DMS53 treated with DMSO at 0.1 percent for 48 hours (cell line): ENCODE measurements around the gene PDIA5.

ENCODE experiments used
- DNase-seq: peaks from one replicate; lab custom pipeline; 2025; ENCODE audit not compliant: unreplicated experiment; lab: John Stamatoyannopoulos, UW

The PDIA5 gene

DNA sequence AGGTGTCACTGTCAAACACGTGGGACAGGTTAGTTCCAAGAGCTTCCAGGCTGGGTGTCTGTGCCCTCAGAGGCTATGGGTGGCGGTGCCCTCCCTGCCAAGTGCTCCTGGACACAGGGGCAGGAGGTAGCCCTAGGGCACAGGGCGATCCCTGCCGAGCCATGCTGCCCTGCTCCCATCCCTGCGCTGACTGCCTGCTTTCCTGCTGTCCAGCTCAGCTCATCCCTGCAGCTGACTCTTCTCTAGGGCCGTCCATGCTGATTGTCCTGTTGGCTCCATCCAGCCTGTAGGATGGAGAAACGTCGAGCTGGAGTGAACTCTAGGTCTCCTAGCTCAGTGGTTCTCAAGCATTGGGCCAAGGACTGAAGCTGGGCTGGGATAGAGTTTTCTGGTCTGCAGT is 3.7 kb downstream of the PDIA5 start:
- DNase-seq, result no peak

DNA sequence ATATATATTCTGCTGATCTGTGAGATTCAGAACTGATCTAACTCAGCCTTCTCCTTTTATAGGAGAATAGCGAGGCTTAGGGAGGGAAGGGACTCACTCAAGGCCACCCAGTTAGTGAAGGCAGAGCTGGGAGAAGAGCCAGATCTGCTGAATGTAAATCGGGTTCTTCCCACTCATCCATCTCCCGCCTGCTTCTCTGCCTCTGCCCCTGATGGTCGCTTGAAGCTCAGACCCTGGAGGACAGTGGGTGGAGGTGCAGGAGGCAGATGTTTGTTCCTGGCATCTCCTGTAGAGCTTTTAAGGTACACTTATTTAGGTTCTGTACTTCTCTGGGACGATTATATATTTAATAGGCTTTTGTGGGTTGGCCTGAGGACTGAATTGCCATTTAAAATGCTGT is 4.3 kb downstream of the PDIA5 start:
- no peak for DNase-seq

DNA sequence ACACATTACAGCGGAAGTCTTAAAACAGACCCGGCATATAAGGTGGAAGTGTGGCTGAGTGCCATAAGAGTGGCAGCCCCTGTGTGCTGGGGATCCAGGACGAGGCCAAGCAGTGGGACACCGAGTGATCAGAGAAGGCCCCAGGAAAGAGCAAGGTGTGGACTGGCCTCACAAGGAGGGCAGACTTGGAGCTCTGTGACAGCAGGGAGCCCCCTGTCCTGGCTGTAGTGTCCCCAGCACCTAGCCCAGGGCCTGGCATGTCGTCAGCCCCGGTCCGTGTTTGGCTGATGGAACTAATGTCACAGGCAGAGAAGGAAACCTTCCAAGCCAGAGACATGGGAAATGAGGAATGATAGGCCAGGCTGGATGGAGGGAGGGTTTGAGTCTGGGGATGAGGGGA is 4.8 kb downstream of the PDIA5 start:
- DNase-seq, result no peak

DNA sequence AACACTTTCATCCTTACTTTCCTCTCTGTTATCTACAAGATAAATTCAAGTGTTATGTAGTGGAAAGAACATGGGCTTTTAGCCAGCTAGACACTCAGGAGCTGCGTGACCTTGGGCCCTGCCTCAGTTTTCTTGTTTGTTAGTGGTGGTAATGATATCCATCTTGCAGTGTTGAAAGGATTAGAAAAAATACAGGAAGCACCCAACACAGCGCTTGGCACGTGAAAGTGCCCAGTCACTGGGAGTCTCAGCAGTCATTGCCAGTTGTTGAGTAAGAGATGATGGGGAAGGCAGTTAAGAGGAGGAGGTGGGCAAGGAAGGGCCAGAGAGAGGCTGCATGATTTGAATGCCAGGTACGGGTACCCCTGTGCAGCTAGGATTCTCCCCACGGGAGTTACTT is 5.3 kb downstream of the PDIA5 start:
- DNase-seq, result no peak

DNA sequence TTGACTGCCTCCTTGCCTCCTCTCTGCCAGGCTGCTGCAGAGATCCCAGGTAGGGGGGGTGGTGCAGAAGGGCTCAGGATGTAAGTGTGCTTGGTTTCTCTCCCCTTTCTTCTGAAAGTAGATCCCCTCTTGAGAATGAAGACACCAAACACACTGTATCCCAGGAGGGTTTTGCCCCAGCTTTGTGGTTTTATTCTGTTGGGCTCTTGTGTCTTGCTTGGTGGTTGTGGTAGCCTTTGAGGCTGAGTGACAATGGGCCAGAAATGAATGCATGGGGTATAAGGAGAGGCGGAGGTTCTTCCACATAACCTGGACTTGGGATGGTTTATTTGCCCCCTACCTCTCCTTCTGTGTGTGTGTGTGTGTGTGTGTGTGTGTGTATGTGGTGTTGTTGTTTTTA is 5.7 kb downstream of the PDIA5 start:
- DNase-seq, result no peak

DNA sequence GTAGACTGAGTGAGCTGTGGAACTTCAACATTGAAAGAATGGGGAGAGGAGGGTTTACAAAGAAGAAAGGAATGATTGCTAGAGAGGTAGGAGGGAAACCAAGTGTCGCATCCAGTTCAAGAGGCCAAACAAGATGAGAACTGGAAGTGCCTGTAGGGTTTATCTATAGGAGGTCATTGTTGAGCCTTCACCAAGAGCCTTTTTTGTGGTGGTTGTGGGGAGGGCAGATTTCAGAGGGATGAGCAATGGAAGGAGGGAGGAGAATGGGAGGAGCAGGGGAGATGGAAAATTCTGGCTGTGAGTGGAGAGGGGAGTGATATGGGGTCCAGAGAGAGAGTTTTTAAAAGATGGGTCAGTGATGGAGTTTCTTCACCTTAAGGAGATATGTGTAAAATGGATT is 8.5 kb downstream of the PDIA5 start:
- no peak for DNase-seq

DNA sequence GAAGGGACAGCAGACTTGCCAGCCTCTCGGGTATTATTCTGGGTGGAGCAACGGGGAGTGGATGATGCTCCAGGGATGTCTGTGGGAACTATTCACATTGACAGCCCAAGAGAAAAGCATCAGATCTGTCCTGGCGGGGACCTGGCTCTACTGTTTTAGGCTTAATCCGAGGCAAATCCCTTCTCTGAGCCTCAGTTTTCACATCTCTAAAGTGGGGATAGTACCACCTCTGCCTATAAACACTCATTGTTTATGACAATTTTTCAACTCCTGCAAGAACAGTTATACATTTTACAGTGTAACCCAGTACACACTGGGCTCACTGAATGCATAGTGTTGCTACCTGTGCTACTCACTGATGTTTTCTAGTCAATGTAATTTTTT is 9.3 kb downstream of the PDIA5 start:
- DNase-seq, result no peak

DNA sequence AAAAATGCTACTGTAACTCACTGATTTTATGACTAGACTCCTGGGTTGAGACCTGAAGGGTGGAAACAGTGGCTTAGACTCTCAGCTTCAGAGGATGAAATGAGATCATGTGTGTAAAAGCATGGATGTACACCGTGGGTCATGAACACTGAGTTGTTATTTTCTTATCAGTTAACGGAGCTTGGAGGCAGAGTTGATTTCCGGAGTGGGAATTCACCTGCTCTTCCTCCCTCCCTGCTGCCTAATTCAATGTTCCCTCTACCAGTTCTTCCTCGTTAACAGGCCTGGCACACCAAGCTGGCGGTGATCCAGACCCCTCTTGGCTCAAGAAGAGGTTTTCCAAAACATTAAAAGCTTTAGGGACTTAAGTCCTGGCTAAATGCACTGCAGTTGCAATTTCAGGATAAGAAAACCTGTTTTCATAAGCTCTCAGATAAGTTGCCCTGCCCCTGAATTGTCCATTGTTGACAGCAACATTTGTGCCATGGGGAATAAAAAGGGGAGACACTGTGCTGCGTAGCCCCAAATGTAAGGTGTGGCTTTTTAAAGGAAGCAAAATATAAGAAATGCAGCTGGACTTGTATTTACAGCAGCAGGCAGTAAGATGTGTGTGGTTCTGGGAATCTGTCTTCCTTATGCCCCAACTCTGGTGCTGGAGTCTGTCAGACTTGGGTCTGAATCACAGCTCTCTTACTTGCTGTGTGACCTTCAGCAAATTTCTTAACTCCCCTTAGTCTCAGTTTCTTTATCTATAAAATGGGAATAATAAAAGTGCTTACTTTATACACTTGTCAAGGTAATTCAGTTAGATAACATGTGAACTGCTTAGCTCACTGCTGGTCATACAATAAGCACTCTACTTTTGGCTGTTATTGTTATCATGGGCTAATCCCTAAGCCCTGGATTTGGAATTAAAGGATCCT is 9.9 kb downstream of the PDIA5 start:
- DNase-seq, result no peak

DNA sequence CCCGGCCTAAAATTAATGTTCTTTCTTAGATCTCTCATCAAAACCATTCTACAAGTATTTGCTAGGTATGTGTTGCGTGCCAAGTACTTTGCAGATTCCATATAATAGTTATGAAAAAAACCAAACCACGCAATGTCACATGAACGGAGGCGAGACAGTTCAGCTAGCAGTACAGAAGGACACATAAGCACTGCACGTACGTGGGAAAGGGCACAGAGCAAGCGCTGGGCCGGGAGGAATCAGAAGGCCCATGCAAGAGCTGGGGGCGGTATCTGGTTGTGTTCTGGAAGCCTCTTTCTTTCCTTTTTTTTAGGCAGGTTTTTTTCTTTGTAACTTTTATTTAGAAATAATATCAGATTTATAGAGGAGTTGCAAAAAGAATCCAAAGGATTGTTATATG is 11.3 kb downstream of the PDIA5 start:
- no peak for DNase-seq

DNA sequence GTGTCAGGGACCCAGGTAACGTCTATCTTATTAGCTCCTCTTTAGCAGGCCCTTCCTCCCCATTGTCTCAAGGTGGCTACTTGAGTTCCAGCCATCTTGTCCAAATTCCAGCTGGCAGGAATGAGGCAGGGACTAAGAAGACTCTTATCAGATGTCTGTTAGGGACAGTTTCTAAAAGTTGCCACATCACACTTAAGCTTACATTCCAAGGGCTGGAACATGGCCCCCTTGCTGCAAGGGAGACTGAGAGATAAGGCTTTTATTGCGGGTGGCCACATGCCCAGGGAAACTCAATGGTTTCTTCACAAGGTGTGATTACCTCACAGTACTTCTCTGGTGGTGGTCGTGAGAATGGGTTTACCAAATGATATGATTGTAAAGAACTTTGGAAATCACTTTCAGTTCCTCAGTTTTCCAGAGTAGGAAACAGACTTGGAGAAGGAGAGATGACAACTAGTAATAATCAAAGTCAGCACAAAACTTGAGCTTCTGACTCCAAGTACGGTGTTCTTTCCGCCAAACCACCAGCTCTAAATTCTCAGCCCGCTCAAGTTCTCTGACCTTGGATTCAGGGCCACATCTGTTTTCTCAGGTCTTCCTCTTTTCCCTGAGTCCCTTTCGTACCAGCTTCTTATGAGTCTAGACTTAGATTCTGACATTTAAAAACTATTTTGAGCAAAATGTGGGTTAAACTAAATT is 14.2 kb downstream of the PDIA5 start:
- DNase-seq, result no peak

DNA sequence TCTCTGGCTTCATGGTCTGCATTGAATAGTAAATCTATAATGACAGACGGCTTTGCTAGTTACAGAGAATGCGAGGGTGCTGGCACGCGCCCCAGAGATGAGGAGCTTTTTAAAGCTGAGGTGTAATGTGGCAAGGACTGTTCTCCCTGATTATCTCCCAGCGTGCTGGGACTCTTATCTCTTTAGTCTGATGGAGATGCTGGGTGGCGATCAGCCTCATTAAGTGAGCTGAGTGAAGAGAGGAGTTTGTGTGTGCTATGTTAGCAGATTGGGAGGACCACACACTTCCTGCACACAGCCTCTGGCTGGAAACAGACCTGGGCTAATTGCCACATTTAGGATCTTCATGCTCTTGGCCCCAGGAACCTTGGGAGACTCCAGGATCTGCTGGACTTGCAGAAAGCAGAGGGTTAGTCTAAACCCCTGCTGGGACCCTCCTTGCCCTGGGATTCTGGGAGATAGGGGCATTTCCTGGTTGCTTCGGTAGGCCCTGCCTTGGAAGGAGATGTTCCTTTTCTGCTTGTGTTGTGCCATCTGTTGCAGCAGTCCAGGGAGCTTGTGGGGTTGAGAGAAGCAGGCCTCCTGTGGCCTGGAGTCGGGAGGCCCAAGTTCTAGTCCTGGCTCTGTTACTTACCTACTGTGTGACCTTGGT is 15.0 kb downstream of the PDIA5 start:
- no peak for DNase-seq

DNA sequence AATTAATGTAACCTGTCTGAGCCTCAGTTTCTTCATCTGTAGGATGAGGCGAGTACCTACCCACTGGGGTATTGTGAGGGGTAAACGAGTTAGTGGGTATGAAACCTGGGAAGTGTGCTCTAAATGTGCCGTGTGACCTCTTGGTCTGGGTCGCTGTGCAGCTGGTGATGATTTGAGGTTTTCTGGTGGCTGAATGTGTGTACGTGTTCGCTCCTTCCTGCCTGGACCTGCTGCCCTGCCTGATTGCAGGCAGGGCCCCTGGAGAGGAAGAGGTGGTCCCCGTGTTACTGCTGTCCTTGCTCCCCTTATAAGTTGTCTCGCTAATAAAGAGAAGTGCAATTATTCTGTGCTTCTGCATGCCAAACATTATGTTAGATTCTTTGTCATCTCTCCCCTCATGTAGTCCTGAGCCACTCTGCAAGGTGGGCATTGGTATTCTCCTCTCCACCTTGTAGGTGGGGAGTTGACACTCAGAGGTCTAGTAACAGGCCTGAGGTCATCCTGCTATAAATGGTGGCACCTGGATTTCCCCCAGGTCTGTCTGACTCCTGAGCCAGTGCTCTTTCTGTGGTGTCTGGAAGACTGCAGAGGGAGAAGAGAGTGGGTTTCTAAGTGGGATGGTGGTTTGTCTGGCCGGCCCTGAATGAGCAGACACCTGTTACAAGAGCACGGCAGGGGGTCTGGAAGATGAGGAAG is 15.7 kb downstream of the PDIA5 start:
- no peak for DNase-seq

DNA sequence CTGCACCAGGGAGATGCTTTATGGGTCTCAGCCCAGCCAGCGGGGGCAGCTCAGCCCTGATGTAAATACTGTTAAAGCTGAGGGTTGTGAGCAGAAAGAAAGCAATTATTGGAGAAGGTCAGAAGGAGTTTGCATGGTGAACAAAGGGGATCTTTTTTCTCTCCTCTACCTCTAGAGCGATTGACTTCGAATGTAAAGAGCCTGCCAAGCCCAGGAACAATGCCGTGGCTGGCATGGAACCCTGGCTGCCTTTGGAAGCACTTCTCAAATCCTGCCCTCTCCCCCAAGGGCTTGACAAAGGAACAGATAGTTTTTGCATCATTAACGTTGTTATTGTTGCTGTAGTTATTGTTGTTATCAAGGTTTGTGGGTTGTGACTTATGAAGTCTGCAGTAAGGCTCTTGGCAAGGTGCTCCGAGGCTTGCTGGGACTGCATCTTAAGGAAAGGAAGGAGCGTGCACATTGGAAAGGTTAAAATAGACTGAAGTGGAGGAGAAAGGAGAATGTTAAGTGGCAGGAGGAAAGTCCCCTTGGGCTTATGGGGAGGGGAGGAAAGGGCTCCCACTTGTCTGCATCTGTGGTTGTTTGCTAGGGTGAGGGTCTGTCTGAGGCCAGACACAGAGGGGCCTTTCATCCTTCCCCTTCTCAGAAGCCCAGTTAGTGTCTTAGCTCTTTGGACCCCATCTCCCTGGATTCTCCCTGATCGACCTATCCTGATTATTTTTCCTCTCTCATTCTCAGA is 16.7 kb downstream of the PDIA5 start:
- DNase-seq, result no peak

DNA sequence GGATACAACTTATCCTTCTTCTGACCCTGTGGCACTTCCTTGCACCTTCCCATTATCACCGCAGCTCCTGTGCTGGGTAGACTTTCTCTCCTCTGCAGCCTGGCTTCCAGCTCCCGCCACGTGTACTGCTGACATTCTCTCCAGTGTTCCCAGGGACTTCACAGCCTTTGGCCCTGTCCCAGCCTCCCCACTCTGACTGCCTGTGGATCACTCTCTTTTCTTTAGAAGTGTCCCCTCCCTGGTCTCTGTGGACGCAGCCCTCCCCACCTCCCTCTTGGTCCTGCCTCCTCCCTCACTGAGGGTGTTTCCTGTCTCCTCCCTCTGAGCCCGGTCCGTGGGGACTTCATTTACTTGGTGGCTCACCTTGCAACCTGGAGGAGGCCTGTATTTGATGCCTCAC is 17.4 kb downstream of the PDIA5 start:
- no peak for DNase-seq

DNA sequence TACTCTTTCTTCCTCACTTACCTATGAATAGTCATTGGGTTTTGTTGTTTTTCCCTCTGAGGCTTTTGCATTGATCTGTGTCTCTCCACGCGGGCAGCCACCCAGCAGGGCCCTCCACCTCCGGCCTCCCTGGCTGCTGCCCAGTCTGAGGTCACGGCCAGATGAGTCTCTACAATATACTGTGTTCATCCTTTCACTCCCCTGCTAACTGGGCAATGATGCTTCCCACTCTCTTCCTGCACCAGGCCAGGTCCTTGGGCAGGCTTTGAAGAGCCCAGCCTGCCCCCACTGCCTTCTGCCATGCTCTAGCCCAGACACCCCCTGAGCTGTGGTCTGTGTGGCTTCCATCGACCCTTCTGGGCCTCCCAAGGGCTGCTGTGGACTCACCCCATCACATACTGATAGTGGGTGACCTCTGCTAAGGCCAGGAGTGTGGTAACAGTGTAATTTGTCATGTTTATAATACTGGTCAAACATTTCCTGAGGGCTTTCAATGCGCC is 18.0 kb downstream of the PDIA5 start:
- DNase-seq, result no peak

DNA sequence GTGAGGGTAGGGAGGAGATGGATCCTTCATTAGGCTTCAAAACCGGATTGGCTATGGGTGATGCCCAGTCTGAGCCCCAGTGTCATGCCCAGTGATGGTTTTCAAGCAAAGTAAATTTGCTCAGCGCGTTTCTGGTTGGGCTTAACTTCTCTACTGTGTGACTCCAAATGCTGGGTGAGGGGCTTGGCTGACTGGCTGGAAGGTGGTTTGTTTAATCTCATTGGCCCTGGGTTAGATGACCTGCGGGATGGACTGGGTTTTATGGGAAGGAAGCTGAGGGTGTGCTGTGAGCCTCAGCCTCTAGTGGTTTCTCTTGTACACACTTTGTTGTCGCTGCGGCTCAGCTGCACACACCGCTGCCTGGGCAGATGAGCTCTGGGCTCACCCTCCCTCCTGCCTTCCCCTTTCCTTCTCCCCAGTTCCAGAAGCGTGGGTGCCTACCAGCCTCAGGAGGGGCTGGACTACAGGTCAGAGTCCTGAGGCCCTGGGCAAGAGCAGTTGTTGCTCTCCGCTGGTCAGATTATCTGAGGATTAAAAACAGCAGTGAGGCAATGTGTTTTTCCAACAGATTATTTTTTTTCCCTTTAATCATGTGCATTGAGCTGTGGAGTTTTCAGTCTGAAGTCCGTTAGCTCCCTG is 18.6 kb downstream of the PDIA5 start:
- DNase-seq, result no peak

DNA sequence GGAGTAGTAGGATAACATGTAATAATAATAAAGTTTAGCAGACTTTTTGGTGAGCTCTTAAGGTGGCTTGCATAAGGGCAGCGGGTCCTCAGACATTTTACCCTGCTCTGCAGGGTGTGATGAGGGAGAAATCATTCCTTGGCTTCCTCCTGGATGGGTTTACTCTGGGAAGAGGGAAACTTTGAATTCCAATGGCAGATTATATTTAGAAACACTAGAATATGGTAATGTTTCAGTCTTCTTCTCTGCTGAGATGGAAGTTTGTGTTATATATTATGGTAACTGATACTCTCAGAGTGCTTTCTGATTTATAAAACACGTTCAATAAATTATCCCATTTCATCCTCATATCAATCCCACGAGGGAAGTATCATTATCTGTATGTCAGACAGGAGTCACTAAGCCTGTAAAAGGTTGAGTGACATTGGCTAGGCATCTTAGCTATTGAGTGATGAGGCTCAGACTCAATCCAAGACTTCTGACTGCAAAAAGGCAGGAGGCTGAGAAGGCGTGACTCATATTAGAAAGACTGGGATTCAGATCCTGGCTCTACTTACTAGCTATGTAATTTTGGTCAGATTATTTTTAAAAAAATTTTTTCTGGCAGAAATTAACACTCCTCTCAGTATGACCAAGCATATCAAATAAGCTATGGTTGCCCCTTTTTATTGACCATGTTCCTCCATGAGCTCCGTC is 19.3 kb downstream of the PDIA5 start:
- DNase-seq, result no peak

DNA sequence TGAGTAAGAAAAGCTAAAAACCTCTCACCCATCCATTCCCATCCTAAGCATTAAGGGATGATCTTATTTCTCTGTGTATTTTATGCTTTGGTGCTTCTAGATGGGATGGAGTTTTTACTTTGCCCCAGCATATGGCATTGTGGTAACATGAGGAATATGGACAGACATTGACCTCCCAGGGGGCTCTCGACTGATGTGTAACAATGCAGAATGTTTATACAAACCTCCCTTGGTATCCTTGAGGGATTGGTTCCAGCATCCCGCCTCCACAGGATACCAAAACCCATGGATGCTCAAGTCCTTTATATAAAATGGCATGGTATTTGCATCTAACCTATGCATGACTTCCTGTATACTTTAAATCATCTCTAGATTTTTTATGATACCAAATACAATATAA is 21.6 kb downstream of the PDIA5 start:
- no peak for DNase-seq

DNA sequence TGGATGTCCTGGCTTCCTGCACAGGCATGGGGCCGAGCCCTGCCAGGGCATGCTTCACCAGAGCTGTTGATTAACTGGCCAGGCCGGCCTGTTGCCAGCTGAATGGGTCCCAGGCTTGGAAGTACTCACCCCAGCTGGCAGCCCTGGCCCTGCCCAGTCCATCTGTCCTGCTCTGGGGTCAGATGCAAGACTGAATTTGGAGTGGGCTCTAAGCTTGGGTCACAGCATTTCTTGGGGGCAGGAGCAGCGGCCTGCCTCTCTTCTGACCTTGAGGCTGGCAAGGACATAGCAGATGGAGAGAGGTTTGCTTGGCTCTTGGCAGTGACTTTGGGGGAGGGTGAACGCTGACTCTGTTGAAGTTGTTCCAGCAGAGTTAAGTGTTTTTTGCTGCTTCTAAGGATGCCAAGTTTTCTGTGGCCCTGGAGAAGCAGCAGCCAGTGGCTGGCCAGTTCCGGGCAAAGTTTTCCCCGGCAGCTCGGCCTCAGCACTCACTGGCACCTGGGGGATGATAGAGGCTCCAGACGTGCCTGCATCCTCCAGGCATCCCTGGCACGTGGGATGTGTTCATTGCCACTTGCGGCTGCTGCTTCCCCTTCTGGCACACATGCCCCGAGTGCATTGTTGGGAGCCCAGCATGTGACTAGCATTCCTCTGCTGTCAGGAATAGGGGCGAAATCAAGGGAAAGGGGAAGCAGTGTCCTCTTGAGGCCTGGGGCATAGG is 22.9 kb downstream of the PDIA5 start:
- no peak for DNase-seq
